Stimulated activated CD8-positive, alpha-beta memory T cell treated with anti-CD3 and anti-CD28 coated beads, Interleukin-7, amount 100 ng/mL, for 48 hours (primary cell): ENCODE data around the gene IFIT1.
"Not testable (repeated sequence)": the region's sequence is repeated elsewhere in the genome, so short reads cannot be mapped to it uniquely, and the experiment has no call there.

Experiments used
- DNase-seq, 2 donors: peaks; one replicate each; pipeline ENCODE4 v3.0.0-alpha.2; 2020; ENCODE audit warnings: low read depth in 1 of 2; ENCODE audit errors: extremely low read depth in 1 of 2

IFIT1 gene

GRCh38 chr10:89364531-89364930 is 27.9 kb upstream of the IFIT1 start:
- DNase-seq: no peak

- DNase-seq: no peak
Measured at GRCh38 chr10:89367529-89367928, 24.9 kb upstream of the IFIT1 start.

DNA sequence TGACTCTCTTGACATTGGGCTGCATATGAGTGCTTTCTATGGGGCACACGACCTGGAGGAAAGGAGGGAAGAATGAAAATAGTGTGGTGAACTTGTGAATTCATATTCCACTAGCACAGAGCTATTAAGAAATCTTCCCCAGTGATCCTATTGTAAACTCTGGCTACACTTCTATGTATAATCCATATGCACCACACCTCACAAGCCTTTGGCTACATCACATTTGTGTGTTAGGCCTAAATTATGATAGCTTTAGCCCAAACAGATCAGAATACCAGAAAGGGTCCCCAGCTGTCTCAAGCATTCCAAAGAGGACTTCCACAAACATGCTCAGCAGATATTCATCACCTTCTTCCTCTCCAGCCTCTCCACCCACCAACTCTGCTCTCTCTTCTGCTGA is 24.3 kb upstream of the IFIT1 start:
- DNase-seq: no peak

- no peak for DNase-seq
Measured at GRCh38 chr10:89369156-89370105, 23.0 kb upstream of the IFIT1 start.

DNA sequence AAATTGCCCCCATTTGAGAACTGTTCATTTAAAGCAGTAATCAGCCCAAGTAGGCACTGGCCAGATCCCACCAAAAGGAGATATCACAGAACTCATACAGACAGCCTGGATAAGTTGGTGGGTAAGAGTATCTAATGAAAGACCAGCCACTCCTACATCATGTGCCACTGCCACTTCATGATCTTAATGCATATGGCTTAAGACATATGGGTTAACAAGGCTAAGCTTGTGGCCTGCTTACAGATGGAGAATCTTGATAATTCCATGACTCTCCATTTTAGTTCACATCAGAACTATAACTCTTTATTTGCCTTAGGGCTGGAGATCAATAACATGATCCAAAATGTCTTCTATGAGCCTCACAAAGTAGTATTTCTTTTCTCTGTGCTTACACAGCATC is 21.3 kb upstream of the IFIT1 start:
- DNase-seq: no peak

- DNase-seq: no peak
Measured at GRCh38 chr10:89371987-89372386, 20.4 kb upstream of the IFIT1 start.

DNA sequence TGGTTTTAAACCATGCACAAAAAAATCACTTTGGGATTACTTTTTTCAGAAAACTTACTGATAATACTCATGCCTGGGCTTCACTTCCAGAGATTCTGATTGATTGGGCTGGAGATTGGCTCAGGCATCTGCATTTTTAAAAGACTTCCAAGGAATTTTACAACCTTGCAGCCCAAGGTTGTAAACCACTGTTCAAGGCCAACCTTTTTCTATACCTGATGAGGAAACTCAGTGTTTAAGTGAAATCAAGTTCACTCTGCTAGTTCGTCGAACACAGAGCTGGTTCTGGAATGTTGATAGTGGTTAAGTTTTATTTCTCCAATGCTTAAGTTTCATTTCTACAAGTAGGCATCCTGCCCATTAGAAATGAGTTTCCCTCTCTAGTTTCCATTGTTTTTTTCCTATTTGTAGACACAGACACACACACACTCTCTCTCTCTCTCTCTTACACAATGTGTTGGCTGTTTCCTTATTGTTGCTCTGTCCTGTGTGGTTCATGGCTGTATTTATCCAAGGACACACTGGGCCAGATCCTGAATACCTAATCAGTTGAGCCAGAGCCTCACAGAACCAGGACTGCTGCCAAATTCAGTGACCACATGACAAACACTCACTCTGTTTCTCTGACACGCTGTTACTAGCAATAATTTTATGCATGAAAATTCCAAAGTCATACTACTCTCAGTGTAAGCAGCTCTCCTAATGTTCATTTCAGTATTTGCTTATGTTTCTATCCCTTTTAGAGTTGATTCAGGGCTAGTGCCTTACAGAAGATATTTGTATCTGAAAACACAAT is 18.3 kb upstream of the IFIT1 start:
- DNase-seq: no peak

DNA sequence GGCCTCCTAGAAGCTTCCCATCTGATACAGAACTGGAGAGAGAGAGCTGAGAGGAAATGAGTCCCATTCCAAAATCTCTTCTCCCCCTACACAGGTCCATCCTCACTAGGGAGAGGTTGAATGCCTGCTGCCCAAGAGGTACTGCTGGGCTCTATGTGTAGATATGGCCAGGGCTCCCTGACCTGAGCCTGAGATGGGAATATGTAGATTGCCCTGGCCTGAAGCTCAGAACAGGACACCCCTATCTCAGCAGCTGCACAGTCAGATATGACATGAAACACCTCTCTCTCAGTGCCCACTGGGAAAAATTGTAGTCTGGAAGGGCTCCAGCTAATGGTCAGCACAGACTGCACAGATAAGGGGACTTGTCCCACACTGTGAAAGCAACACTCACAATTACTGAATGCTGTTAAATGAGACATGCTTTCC is 17.7 kb upstream of the IFIT1 start:
- no peak for DNase-seq

GRCh38 chr10:89377705-89378637 is 14.5 kb upstream of the IFIT1 start, which contains the start of gene IFIT1B:
IFIT1B (plus strand) TSS chr10:89378056; CDS start chr10:89378136, 80 bp downstream.
- DNase-seq: no peak

DNA sequence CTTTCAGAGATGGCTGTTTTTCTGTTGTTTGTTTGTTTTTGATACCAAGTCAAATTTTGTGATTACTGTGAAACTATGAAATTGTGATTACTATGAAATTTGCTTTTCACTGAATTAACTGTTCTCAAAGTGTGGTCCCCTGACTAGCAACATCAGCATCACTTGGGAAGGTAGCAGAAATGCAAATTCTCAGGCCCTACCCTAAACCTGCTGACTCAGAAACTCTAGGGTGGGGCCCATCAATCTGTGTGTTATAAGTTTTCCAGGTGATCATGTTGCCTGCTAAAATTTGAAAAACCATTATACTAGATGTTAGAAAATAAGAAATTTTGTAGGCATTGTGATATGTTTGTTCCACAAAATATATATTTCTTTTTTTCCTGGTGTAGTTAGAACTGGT is 13.3 kb upstream of the IFIT1 start:
- no peak for DNase-seq

DNA sequence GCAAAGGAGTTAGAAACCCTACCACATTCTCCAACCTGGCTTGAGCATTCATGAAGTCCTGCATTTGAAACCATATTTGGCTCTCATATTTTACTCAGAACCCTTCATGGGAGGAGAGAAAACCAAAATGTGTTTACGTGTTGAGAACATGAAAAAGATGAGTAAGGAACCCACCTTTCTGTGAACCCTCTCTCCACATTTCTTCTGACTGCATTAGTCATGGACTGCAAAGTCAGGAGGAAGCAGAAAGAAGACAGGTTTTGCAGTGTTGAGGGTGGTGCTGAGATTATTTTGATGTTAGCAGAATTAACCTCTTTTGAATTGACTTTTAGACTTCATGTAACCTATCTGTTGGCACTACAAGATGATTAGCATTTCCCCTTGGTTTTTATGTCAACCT is 9.7 kb upstream of the IFIT1 start:
- no peak for DNase-seq

GRCh38 chr10:89384474-89385340 is 7.7 kb upstream of the IFIT1 start:
- DNase-seq: no peak

GRCh38 chr10:89388806-89389205 is 3.6 kb upstream of the IFIT1 start:
- DNase-seq: no peak

GRCh38 chr10:89389254-89389653 is 3.2 kb upstream of the IFIT1 start:
- DNase-seq: no peak

GRCh38 chr10:89390476-89391225 is 1.8 kb upstream of the IFIT1 start:
- DNase-seq: no peak

- not testable (repeated sequence) for DNase-seq
Measured at GRCh38 chr10:89391226-89391576, 1.2 kb upstream of the IFIT1 start.

DNA sequence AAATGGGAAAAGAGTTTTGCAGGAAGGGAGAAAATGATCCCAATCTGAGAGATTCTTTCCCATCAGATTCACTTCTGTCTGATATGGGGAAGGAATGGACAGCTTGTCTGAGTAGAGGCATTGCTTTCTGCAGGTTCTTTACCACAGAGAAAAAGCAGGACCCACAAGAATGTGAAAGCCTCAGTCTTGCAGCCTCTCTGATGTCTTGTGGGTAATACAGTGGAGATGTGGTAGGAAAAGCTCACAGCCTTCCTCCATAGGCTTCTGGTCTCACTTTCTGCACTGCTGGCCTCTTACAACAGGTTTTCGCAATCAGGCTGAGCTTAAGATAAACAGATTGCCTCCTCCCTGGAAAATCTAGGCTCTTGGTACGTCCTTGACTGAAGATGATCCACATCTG is 551 bp downstream of the IFIT1 start:
- no peak for DNase-seq

GRCh38 chr10:89393898-89394297 is 1.5 kb downstream of the IFIT1 start:
- no peak for DNase-seq

DNA sequence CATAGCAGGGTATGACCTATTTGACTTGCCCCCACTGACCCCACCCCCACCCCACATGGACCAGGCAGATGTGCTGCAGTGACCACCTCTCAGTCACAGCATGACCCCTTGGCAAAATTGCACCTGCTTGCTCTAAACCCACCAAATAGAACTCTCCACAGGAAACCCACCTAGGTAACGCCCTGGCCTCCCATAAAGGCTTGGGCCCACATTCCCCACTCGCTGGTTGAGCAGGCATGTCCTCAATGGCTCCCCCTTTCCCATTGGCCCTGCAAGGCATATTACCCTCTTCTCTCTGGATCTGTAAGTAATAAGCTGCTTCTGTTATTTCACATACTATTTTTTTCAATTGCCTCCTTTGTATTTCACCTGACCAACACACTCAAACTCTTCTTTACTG is 2.7 kb downstream of the IFIT1 start:
- DNase-seq: no peak
